Tibial nerve (tissue), 4 donors: ENCODE results near the gene MGP.

ENCODE experiments used
- EP300 ChIP-seq, 2 donors: sonication (generic); formaldehyde crosslinking; IDR thresholded peaks; one replicate each; pipeline ENCODE4 v1.6.1; 2017; ENCODE audit warnings: antibody characterized with exemption in 2 of 2, mild to moderate bottlenecking in 1 of 2
- POLR2A ChIP-seq, 2 donors: fragments of 450-650 bp; IDR thresholded peaks; one replicate each; pipeline ENCODE4 v1.6.1; 2017; ENCODE audit warnings: antibody characterized with exemption in 2 of 2, mild to moderate bottlenecking in 2 of 2, moderate library complexity in 2 of 2
- TF ChIP-seq, protein P1 (sequence below), 5 experiments: fragments of 200-600 bp in 3 of 5; fragments of 450-650 bp in 2 of 5; sonication (generic) in 3 of 5; IDR thresholded peaks; one replicate each; pipeline ENCODE4 v1.5.1; 2016 to 2019; ENCODE audit warnings: antibody characterized with exemption in 5 of 5, mild to moderate bottlenecking in 3 of 5, moderate library complexity in 2 of 5

DNA sequence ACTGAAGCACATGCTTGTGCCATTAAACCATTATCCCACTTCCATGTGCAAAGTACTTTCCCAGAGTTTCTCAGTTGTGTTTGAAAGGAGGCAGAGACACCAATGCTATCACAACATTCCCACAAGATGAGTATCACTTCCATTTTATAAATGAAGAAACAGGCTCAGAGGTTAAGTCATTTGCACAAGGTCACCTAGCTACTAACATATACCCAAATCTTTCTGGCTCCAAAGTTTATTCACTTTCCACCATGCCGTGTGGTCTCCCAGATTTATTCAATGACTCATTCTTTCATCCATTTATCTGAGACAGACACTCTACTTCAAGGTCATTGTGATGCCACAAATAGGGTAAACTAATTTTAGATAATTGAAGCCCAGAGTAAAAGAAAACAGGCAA lies 51.7 kb downstream of the MGP start:
- TF ChIP-seq, protein P1, sequence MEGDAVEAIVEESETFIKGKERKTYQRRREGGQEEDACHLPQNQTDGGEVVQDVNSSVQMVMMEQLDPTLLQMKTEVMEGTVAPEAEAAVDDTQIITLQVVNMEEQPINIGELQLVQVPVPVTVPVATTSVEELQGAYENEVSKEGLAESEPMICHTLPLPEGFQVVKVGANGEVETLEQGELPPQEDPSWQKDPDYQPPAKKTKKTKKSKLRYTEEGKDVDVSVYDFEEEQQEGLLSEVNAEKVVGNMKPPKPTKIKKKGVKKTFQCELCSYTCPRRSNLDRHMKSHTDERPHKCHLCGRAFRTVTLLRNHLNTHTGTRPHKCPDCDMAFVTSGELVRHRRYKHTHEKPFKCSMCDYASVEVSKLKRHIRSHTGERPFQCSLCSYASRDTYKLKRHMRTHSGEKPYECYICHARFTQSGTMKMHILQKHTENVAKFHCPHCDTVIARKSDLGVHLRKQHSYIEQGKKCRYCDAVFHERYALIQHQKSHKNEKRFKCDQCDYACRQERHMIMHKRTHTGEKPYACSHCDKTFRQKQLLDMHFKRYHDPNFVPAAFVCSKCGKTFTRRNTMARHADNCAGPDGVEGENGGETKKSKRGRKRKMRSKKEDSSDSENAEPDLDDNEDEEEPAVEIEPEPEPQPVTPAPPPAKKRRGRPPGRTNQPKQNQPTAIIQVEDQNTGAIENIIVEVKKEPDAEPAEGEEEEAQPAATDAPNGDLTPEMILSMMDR (IDR thresholded peaks at IDR 0.05), result no peak
- no peak for TF ChIP-seq EP300 (IDR thresholded peaks at IDR 0.05)
- TF ChIP-seq POLR2A (IDR thresholded peaks at IDR 0.05), result no peak
